K562 (cell line): Measurements from ENCODE around the gene ORM1. TPM values are rescaled to one million over a fixed set of nuclear protein-coding genes. Genes with fewer than 3 reads are reported as not detected.

ENCODE experiments used
- ATAC-seq: fragments of 200-7000 bp; cut with Tn5 transposase; 3 replicates; pipeline ENCODE4 v1.9.1; 2020; ENCODE audit warnings: moderate library complexity
- BruUV-seq: library from RNA; stranded (reverse); fragments of 400-500 nt; replicated peaks from 2 replicates; lab custom pipeline; 2021; lab: Mats Ljungman, UMichigan
- CTCF ChIA-PET: fragments of 300-600 bp; formaldehyde crosslinking; extraction: SDS; loops from one replicate; lab custom pipeline; 2021; ENCODE audit warnings: low intra/inter-chr PET ratio; lab: Yijun Ruan, JAX
- POLR2A ChIA-PET: fragments of 300-600, 350-650 bp; sonication (Branson Sonifier 250); formaldehyde crosslinking; extraction: SDS; loops from one replicate; lab custom pipeline; 2021; ENCODE audit warnings: antibody characterized with exemption, inconsistent platforms; lab: Yijun Ruan, JAX
- DNase-seq, 4 experiments: peaks; one replicate each; pipeline versions ENCODE4 v3.0.0 to v3.0.0-alpha.2; 2011 to 2018; ENCODE audit warnings: low spot score in 3 of 4, mixed read lengths in 3 of 4; ENCODE audit errors: extremely low read depth in 1 of 4
- FAIRE-seq: peaks from 2 replicates; lab custom pipeline; 2011; peaks lifted over from hg19 to GRCh38; lab: Jason Lieb, UNC
- H2AFZ ChIP-seq: 2 replicates; pipeline ENCODE4 v1.6.0; 2011; ENCODE audit warnings: low read depth, low read length, control low read depth, inconsistent platforms
- H3K27ac ChIP-seq: fragments of 200-600 bp; 3 replicates; pipeline ENCODE4 v1.8.0; 2011; ENCODE audit warnings: low read depth, mild to moderate bottlenecking, control low read depth, inconsistent platforms, low read length, moderate library complexity, mixed read lengths; ENCODE audit errors: extremely low read depth
- H3K27me3 ChIP-seq, 2 experiments: fragments of 300-600 bp in 1 of 2; 2 replicates in 1 of 2; 3 replicates in 1 of 2; pipeline versions ENCODE4 v1.6.0 to v1.8.0; 2011; ENCODE audit warnings: inconsistent platforms in 2 of 2, low read length in 2 of 2, mild to moderate bottlenecking in 1 of 2, mixed read lengths in 1 of 2, moderate library complexity in 1 of 2; ENCODE audit not compliant: control insufficient read depth in 2 of 2, insufficient read depth in 2 of 2
- H3K36me3 ChIP-seq: fragments of 300-600 bp; 3 replicates; pipeline ENCODE4 v1.8.0; 2011; ENCODE audit warnings: mild to moderate bottlenecking, low read length, inconsistent platforms; ENCODE audit not compliant: control insufficient read depth, insufficient read depth
- H3K4me1 ChIP-seq, 2 experiments: fragments of 200-600 bp in 1 of 2; replicated peaks in 1 of 2; 2 replicates in 1 of 2; 3 replicates in 1 of 2; pipeline versions ENCODE4 v1.5.1 to v1.8.0; 2011; ENCODE audit warnings: inconsistent platforms in 2 of 2, low read length in 2 of 2, mild to moderate bottlenecking in 1 of 2, mixed read lengths in 1 of 2, moderate library complexity in 1 of 2; ENCODE audit not compliant: control insufficient read depth in 2 of 2, insufficient read depth in 2 of 2
- H3K4me2 ChIP-seq: 2 replicates; pipeline ENCODE4 v1.6.1; 2011; ENCODE audit warnings: low read length, control low read depth, inconsistent platforms, mixed read lengths; ENCODE audit not compliant: insufficient read depth
- H3K4me3 ChIP-seq: fragments of 200-600 bp; sonication (generic), shearing (Covaris generic); 2 replicates; pipeline ENCODE4 v1.5.1; 2016; ENCODE audit warnings: control low read depth, inconsistent platforms
- H3K79me2 ChIP-seq: fragments of 200-600 bp; 3 replicates; pipeline ENCODE4 v1.8.0; 2011; ENCODE audit warnings: low read length, inconsistent platforms; ENCODE audit not compliant: control insufficient read depth, insufficient read depth
- H3K9ac ChIP-seq, 2 experiments: 2 replicates each; pipeline versions ENCODE4 v1.6.0 to v1.6.1; 2011; ENCODE audit warnings: low read depth in 2 of 2, low read length in 2 of 2, control low read depth in 1 of 2, inconsistent platforms in 1 of 2, mild to moderate bottlenecking in 1 of 2, mixed read lengths in 1 of 2; ENCODE audit not compliant: insufficient read depth in 1 of 2
- H3K9me1 ChIP-seq: one replicate; pipeline ENCODE4 v1.6.0; 2011; ENCODE audit warnings: inconsistent platforms, mild to moderate bottlenecking, low read length, moderate library complexity; ENCODE audit not compliant: control insufficient read depth, insufficient read depth
- H3K9me3 ChIP-seq: replicated peaks from 2 replicates; pipeline ENCODE4 v1.5.1; 2011; ENCODE audit warnings: low read depth, low read length, inconsistent platforms; ENCODE audit not compliant: control insufficient read depth, insufficient read depth
- H4K20me1 ChIP-seq: replicated peaks from 2 replicates; pipeline ENCODE4 v1.6.1; 2011; ENCODE audit warnings: low read length, inconsistent platforms, mixed read lengths; ENCODE audit not compliant: control insufficient read depth, insufficient read depth
- RBM25 ChIP-seq: fragments of 200-400 bp; formaldehyde crosslinking; IDR thresholded peaks from 2 replicates; pipeline ENCODE4 v1.6.1; 2018; ENCODE audit warnings: low read length, low read depth, moderate library complexity; ENCODE audit not compliant: severe bottlenecking
- WGBS: fragments of 100-300 bp; shearing (Covaris generic); methylation state at CpG from one replicate; pipeline ENCODE4 v1.1.6; 2016; ENCODE audit warnings: low coverage, mixed read lengths; ENCODE audit not compliant: insufficient coverage; ENCODE audit errors: missing lambda C conversion rate; 5-methylcytosine and 5-hydroxymethylcytosine counted together
- in situ Hi-C: fragments of 300-500 bp; cut with MboI; formaldehyde crosslinking; loops from 4 replicates; pipeline ENCODE4 v1.15.0; 2018; ENCODE audit warnings: inconsistent platforms, mixed read lengths
- intact Hi-C: fragments of 100-400 bp; cut with micrococcal nuclease; formaldehyde crosslinking; loops from 2 replicates; pipeline ENCODE4 v1.14.2; 2022
- polyA plus RNA-seq, 8 experiments: library from polyadenylated mRNA; depleted of rRNA in 4 of 8; stranded (reverse) in 5 of 8; unstranded in 3 of 8; fragments of >200 nt; fragmentation: Nextera tagmentation in 2 of 8; fragmentation: Illumina TruSeq in 1 of 8; extraction: Ambion mirVana in 2 of 8; extraction: Trizol in 1 of 8; gene quantifications; 2 replicates each; pipeline versions ENCODE4 v1.2.1 to v1.2.3, GENCODE V29; 2011 to 2014; ENCODE audit warnings: inconsistent platforms in 1 of 8, missing spikeins in 1 of 8
- total RNA-seq, 7 experiments: library from RNA; depleted of rRNA in 6 of 7; stranded (reverse); fragments of >200 nt in 6 of 7; fragmentation: Illumina TruSeq in 2 of 7; extraction: Trizol in 2 of 7; gene quantifications; 2 replicates each; pipeline versions ENCODE4 v1.2.1 to v1.2.3, GENCODE V29; 2011 to 2021; ENCODE audit warnings: low replicate concordance in 1 of 7
- TF ChIP-seq, protein P1 (sequence below): fragments of 250-450 bp; sonication (Bioruptor Pico); IDR thresholded peaks from 2 replicates; pipeline ENCODE4 v1.5.0; 2021; ENCODE audit warnings: mild to moderate bottlenecking, moderate library complexity
- TF ChIP-seq, protein P2 (sequence below): IDR thresholded peaks from 3 replicates; pipeline ENCODE4 v1.6.1; 2011; ENCODE audit warnings: borderline replicate concordance, mild to moderate bottlenecking; ENCODE audit not compliant: insufficient read length, insufficient read depth

Gene ORM1
- total and polyA plus RNA-seq, 9 of the 15 experiments (the other 6 are each of a cell fraction or from before 2014, with no cell fraction given): 2.9 TPM; not detected in 8

DNA sequence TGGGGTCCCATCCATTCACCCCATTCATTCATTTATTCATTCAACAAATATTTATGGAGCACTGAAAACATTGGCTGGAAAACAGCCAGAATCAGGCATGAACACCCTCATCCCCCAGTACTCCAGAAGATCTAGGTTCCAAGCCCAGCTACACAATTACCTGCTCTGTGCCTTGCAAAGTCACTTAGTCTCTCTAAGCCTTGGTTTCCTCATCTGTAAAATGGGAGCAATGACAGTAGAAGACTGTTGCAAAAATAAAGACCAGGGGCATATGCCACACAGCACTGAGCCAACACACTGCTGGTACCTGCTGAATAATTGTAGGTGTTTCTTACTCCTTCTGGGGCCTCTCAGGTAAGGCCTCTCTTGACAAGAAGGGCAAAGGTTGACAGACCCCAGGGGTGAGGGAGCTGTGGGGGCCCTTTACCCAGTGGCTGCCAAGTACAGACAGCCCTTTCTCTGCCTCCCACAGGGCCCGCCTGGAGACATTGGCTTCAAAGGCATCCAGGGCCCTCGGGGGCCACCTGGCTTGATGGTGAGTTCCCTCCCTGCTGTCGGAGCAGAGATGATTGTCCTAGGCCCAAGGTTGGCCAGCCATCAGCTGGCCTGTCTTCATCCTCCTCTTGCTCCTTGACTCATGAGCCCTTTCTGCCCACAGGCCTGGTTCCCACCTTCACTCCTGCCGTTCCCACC lies 22.6 kb upstream of the ORM1 start:
- no peak overlapping the region for H3K27ac ChIP-seq
- no peaks in the 10 kb centered on the region for H3K36me3 ChIP-seq
- H3K4me2 ChIP-seq: no peak overlapping the region
- no peak overlapping the region for H3K4me3 ChIP-seq
- no peaks in the 10 kb centered on the region; the same call in 1 of the 2 replicates for H4K20me1 ChIP-seq
- in situ Hi-C loops (no loop called here), intact Hi-C loops (no loop called here)
- ATAC-seq (no peak), DNase-seq (no peak), FAIRE-seq (no peak)
- no peak overlapping the region for H3K9ac ChIP-seq
- no peaks in the 10 kb centered on the region for H3K9me3 ChIP-seq
- no peak overlapping the region for H2AFZ ChIP-seq
- ChIA-PET POLR2A (no interaction called here), CTCF (no interaction called here)
- WGBS: 0% methylated on average over 2 of the region's 4 CpGs
- BruUV-seq: no TSS peak
- TF ChIP-seq RBM25: peak; percentile 58
- TF ChIP-seq, protein P1, sequence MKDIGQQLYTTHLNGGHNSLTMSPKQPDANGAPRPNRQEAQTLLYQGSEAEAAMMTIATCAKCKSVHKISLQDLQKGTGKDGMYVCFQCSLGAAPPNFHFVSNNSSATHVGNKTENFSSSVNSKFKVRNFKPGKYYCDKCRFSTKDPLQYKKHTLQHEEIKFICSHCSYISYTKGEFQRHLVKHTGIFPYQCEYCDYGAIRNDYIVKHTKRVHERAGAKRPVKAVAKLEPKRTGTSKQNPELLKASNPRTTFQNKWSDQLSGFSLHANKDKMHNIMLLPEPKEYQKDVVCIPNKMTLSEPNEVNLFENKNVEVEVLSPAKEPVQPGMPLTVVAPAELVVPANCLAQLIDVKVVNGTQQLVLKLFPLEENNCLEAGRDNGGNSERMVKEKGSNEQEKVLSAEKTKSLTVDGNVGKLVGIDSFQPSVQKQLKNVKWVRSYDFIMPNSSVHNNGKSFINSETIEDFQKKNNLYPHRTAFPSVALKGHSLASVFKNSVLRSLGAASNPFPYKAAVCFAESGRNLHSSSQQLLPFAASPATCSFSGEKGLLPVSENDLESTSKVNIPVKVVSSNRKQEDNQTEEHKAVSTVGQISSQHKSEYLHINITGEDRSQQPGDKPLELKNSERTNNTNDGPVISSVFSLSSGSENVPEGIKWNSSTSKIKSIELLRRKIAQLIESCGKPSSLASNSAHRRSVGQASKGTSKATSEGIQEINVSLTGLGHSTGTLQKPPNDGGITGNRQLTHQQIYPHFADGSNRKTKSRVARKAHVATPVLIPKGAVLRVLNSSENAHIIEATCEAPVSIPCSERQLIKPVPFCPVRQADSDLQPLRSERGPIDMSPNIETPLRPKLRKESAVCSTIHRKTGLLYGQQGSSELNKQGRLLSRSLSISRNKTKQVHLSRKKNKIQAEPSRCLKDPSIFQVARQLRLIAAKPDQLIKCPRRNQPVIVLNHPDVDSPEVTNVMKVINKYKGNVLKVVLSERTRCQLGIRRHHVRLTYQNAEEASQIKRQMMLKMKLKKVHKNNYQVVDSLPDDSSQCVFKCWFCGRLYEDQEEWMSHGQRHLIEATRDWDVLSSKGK (CRISPR knock-in tag): no peak
- TF ChIP-seq, protein P2, sequence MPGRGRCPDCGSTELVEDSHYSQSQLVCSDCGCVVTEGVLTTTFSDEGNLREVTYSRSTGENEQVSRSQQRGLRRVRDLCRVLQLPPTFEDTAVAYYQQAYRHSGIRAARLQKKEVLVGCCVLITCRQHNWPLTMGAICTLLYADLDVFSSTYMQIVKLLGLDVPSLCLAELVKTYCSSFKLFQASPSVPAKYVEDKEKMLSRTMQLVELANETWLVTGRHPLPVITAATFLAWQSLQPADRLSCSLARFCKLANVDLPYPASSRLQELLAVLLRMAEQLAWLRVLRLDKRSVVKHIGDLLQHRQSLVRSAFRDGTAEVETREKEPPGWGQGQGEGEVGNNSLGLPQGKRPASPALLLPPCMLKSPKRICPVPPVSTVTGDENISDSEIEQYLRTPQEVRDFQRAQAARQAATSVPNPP: no peak
- no peaks in the 10 kb centered on the region for H3K79me2 ChIP-seq
- H3K27me3 ChIP-seq: peaks cover 4 to 47% of the 10 kb centered on the region in 2 experiments; a peak in 3 of 5 replicates
- H3K9me1 ChIP-seq: no peaks in the 10 kb centered on the region
- no peaks in the 10 kb centered on the region for H3K4me1 ChIP-seq
